ENCODE measurements around the gene RIOK1.

DNA sequence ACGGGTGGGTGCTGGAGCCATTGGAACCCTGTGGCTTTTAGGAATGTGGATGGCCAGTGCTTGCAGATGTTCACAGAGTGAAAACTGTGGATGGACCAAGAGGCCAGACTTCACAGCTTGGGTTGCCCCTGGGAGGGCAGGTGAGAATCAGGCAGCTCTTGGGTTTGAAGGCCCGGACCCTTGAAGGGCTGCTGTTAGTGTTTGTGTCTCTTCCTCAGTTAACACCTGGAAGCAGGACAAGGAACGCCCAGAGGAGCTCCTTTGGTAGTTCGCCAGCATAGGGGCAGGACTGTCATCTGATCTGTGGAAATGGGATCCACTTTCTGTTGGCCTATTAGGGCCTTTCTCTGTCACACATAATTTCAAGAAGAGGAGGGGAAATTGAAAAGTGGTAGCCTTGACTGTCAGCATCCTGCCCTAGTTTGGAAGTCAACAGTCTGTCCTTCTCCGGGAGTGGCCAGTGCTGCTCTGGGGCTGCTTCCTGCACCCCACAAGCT lies 43.6 kb downstream of the RIOK1 start:
- TF ChIP-seq, protein P1, sequence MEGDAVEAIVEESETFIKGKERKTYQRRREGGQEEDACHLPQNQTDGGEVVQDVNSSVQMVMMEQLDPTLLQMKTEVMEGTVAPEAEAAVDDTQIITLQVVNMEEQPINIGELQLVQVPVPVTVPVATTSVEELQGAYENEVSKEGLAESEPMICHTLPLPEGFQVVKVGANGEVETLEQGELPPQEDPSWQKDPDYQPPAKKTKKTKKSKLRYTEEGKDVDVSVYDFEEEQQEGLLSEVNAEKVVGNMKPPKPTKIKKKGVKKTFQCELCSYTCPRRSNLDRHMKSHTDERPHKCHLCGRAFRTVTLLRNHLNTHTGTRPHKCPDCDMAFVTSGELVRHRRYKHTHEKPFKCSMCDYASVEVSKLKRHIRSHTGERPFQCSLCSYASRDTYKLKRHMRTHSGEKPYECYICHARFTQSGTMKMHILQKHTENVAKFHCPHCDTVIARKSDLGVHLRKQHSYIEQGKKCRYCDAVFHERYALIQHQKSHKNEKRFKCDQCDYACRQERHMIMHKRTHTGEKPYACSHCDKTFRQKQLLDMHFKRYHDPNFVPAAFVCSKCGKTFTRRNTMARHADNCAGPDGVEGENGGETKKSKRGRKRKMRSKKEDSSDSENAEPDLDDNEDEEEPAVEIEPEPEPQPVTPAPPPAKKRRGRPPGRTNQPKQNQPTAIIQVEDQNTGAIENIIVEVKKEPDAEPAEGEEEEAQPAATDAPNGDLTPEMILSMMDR (IDR thresholded peaks at IDR 0.05; ENCODE audit: low read depth, low read length): no peak
- TF ChIP-seq EZH2phosphoT487 (IDR thresholded peaks at IDR 0.05; ENCODE audit: low read depth): no peak

Measured in OCI-LY3 (cell line).